ENCODE results near the gene ZFP36L1. TPM values are rescaled to one million over a fixed set of nuclear protein-coding genes. Genes with fewer than 3 reads are reported as not detected.

Gene ZFP36L1
- total and polyA plus RNA-seq, 2 donors (not counting 3 experiments of a cell fraction or from before 2014, with no cell fraction given): 46.0 to 89.6 TPM

GRCh38 chr14:68807987-68808386 is 15.1 kb upstream of the ZFP36L1 start:
- no TSS peak for BruUV-seq (replicated peaks)
- no peak for TF ChIP-seq POLR2A (IDR thresholded peaks at IDR 0.05; ENCODE audit: low read depth, low read length)
- TF ChIP-seq MAX (IDR thresholded peaks at IDR 0.05; ENCODE audit: insufficient read depth, insufficient read length): no peak
- TF ChIP-seq EZH2 (IDR thresholded peaks at IDR 0.05; ENCODE audit: borderline replicate concordance, low read depth, low read length, severe bottlenecking): no peak
- no peak for TF ChIP-seq GATA2 (IDR thresholded peaks at IDR 0.05; ENCODE audit: insufficient read depth, insufficient read length, low read depth, low read length)
- no peak for TF ChIP-seq FOS (IDR thresholded peaks at IDR 0.05; ENCODE audit: borderline replicate concordance, insufficient read depth, low read length)
- no peak for TF ChIP-seq CTCF (IDR thresholded peaks at IDR 0.05; ENCODE audit: extremely low read depth in 1 of 2, insufficient read depth in 1 of 2, low read depth in 1 of 2, low read length in 2 of 2)
- no peak for TF ChIP-seq JUN (IDR thresholded peaks at IDR 0.05; ENCODE audit: borderline replicate concordance, insufficient read depth, insufficient read length, low read depth)
- no peak for TF ChIP-seq POLR2AphosphoS5 (IDR thresholded peaks at IDR 0.05; ENCODE audit: insufficient read depth, low read depth, low read length)

More at GRCh38 chr14:68807987-68808386, 15.1 kb upstream of the ZFP36L1 start:
- no peak overlapping the region for H3K4me2 ChIP-seq (ENCODE audit: insufficient read depth, low read length)
- no peak for DNase-seq (ENCODE audit: low read depth, low spot score)
- FAIRE-seq: no peak
- no peak overlapping the region for H3K4me3 ChIP-seq (replicated peaks in 1 of 3; ENCODE audit: insufficient read depth in 1 of 3, low read depth in 1 of 3, low read length in 3 of 3)
- no peak overlapping the region for H3K9ac ChIP-seq (replicated peaks; ENCODE audit: extremely low read depth, insufficient read depth, low read length)
- no peak overlapping the region for H3K27ac ChIP-seq (ENCODE audit: insufficient read depth, low read depth, low read length)
- no peaks in the 10 kb centered on the region for H3K9me1 ChIP-seq (replicated peaks; ENCODE audit: control insufficient read depth, extremely low read depth, insufficient read depth, low read length)
- no peaks in the 10 kb centered on the region for H3K27me3 ChIP-seq (ENCODE audit: control insufficient read depth in 2 of 2, insufficient read depth in 2 of 2, low read length in 2 of 2)
- intact Hi-C loops (cut with micrococcal nuclease): no loop called here
- ChIA-PET POLR2A (interaction anchor here (2.3 kb wide), 1 partner anchor 15 kb away, joined by 16 read pairs; the partner anchor contains the start of gene ZFP36L1), CTCF (interaction anchor here (1.1 to 1.9 kb wide), 2 partner anchors 12 to 510 kb away, joined by 3 to 12 read pairs; no protein-coding TSS in a partner anchor)
- H3K36me3 ChIP-seq (ENCODE audit: control insufficient read depth in 2 of 2, extremely low read depth in 1 of 2, insufficient read depth in 2 of 2, low read length in 2 of 2): no peaks in the 10 kb centered on the region
- dilution Hi-C loops (cut with MboI; ENCODE audit: extremely low pct_ligation_motif_present, low sequenced_read_pairs): loop anchor here (25.0 kb wide), 1 partner anchor 871 kb away; no protein-coding TSS in a partner anchor
- H3K9me3 ChIP-seq (replicated peaks; ENCODE audit: control insufficient read depth, insufficient read depth, low read length): no peaks in the 10 kb centered on the region
- peaks cover 6% of the 10 kb centered on the region for H3K4me1 ChIP-seq (ENCODE audit: control insufficient read depth, extremely low read depth, insufficient read depth, low read length)
- no peak overlapping the region for H2AFZ ChIP-seq (ENCODE audit: low read depth, low read length)
- H3K79me2 ChIP-seq (ENCODE audit: control insufficient read depth, insufficient read depth, low read length): no peaks in the 10 kb centered on the region
- no peaks in the 10 kb centered on the region for H4K20me1 ChIP-seq (replicated peaks; ENCODE audit: control insufficient read depth, extremely low read depth, insufficient read depth, low read length)

All from endothelial cell of umbilical vein (primary cell).